B cell (primary cell): ENCODE measurements around the gene IL20RB. TPM values are rescaled to one million over a fixed set of nuclear protein-coding genes. Genes with fewer than 3 reads are reported as not detected.

Experiments
- ATAC-seq: fragments of 200-7000 bp; cut with Tn5 transposase; one replicate; pipeline ENCODE4 v1.10.0; 2021; ENCODE audit warnings: low read depth, mild to moderate bottlenecking, moderate number of reproducible peaks, moderate library complexity
- CTCF ChIA-PET: fragments of 350-600 bp; sonication (Branson Sonifier 250); formaldehyde crosslinking; loops from one replicate; lab custom pipeline; 2021; ENCODE audit warnings: antibody characterized with exemption, inconsistent platforms; lab: Charles Lee
- POLR2A ChIA-PET: fragments of 350-600 bp; sonication (Branson Sonifier 250); formaldehyde crosslinking; loops from one replicate; lab custom pipeline; 2021; ENCODE audit warnings: antibody characterized with exemption; lab: Charles Lee
- DNase-seq: peaks from one replicate; pipeline ENCODE4 v3.0.0; 2013
- H2AFZ ChIP-seq: 2 replicates; pipeline ENCODE4 v1.6.1; 2012; ENCODE audit warnings: mild to moderate bottlenecking, low read depth, low read length; ENCODE audit not compliant: insufficient read depth, poor library complexity, severe bottlenecking
- H3K27ac ChIP-seq, 2 donors: 1 replicate in 1 of 2; 2 replicates in 1 of 2; pipeline ENCODE4 v1.5.1; 2012 to 2013; ENCODE audit warnings: low read length in 2 of 2, mild to moderate bottlenecking in 2 of 2, moderate library complexity in 1 of 2
- H3K27me3 ChIP-seq, 4 experiments: fragments of 200-600 bp in 1 of 4; sonication (generic) in 1 of 4; replicated peaks in 1 of 4; 1 replicate in 2 of 4; 2 replicates in 2 of 4; pipeline versions ENCODE4 v1.6.1 to v1.7.0; 2013 to 2016; ENCODE audit warnings: low read length in 3 of 4, mild to moderate bottlenecking in 2 of 4, mixed read lengths in 1 of 4, moderate library complexity in 1 of 4; ENCODE audit not compliant: insufficient read depth in 4 of 4, control insufficient read depth in 3 of 4; ENCODE audit errors: control extremely low read depth in 1 of 4
- H3K36me3 ChIP-seq, 2 experiments: replicated peaks in 1 of 2; 1 replicate in 1 of 2; 2 replicates in 1 of 2; pipeline versions ENCODE4 v1.6.1 to v1.7.1; 2013; ENCODE audit warnings: low read length in 1 of 2; ENCODE audit not compliant: insufficient read depth in 2 of 2, control insufficient read depth in 1 of 2; ENCODE audit errors: control extremely low read depth in 1 of 2, extremely low read depth in 1 of 2
- H3K4me1 ChIP-seq, 2 donors: fragments of 200-600 bp in 1 of 2; sonication (generic) in 1 of 2; 1 replicate in 1 of 2; 2 replicates in 1 of 2; pipeline versions ENCODE4 v1.5.1 to v1.6.1; 2013 to 2017; ENCODE audit warnings: low read length in 2 of 2; ENCODE audit not compliant: control insufficient read depth in 2 of 2, insufficient read depth in 2 of 2
- H3K4me2 ChIP-seq: replicated peaks from 2 replicates; pipeline ENCODE3; 2012; ENCODE audit warnings: mild to moderate bottlenecking, low read depth, low read length; ENCODE audit not compliant: poor library complexity, severe bottlenecking
- H3K4me3 ChIP-seq, 5 experiments: fragments of 200-600 bp in 1 of 5; sonication (generic) in 1 of 5; 1 replicate in 3 of 5; 2 replicates in 2 of 5; pipeline versions ENCODE4 v1.5.1 to v1.7.0; 2011 to 2016; ENCODE audit warnings: low read length in 4 of 5, mild to moderate bottlenecking in 4 of 5, low read depth in 2 of 5, control low read depth in 1 of 5, moderate library complexity in 1 of 5; ENCODE audit not compliant: insufficient read depth in 1 of 5; ENCODE audit errors: control extremely low read depth in 1 of 5, extremely low read depth in 1 of 5
- H3K79me2 ChIP-seq: fragments of 200-600 bp; sonication (generic); one replicate; pipeline ENCODE4 v1.6.0; 2016; ENCODE audit warnings: low read length; ENCODE audit not compliant: control insufficient read depth, insufficient read depth
- H3K9ac ChIP-seq: fragments of 200-600 bp; sonication (generic); 2 replicates; pipeline ENCODE4 v1.6.1; 2017; ENCODE audit warnings: mild to moderate bottlenecking, low read length, moderate library complexity
- H3K9me3 ChIP-seq, 3 donors: one replicate each; pipeline versions ENCODE4 v1.6.1 to v1.7.1; 2013; ENCODE audit warnings: low read length in 2 of 3; ENCODE audit not compliant: control insufficient read depth in 2 of 3, insufficient read depth in 1 of 3; ENCODE audit errors: control extremely low read depth in 1 of 3
- H4K20me1 ChIP-seq: 2 replicates; pipeline ENCODE4 v1.6.0; 2012; ENCODE audit warnings: mild to moderate bottlenecking, low read length; ENCODE audit not compliant: insufficient read depth, control insufficient read depth, poor library complexity, severe bottlenecking
- H3K27ac Mint-ChIP-seq: one replicate; pipeline ENCODE4 v1.8.0; 2021; ENCODE audit warnings: mixed read lengths
- H3K27me3 Mint-ChIP-seq: one replicate; pipeline ENCODE4 v1.8.0; 2021; ENCODE audit warnings: mixed read lengths
- H3K4me1 Mint-ChIP-seq: one replicate; pipeline ENCODE4 v1.8.0; 2021; ENCODE audit warnings: mixed read lengths
- H3K4me3 Mint-ChIP-seq: one replicate; pipeline ENCODE4 v1.8.0; 2021; ENCODE audit warnings: mixed read lengths
- H3K9me3 Mint-ChIP-seq: one replicate; pipeline ENCODE4 v1.8.0; 2022; ENCODE audit warnings: mixed read lengths; ENCODE audit not compliant: insufficient read depth
- EZH2 ChIP-seq: IDR thresholded peaks from 2 replicates; pipeline ENCODE4 v1.6.1; 2012; ENCODE audit warnings: borderline replicate concordance, low read depth, mild to moderate bottlenecking, moderate library complexity, low read length; ENCODE audit not compliant: insufficient read depth, poor library complexity, severe bottlenecking
- WGBS: methylation state at CpG from one replicate; pipeline ENCODE4 v1.1.5; 2013; ENCODE audit warnings: missing lambda C conversion rate; ENCODE audit not compliant: insufficient coverage; 5-methylcytosine and 5-hydroxymethylcytosine counted together
- intact Hi-C: fragments of 100-400 bp; cut with micrococcal nuclease; formaldehyde crosslinking; loops from one replicate; pipeline ENCODE4 v1.10.0; 2022
- polyA plus RNA-seq: library from polyadenylated mRNA; depleted of rRNA; stranded (reverse); fragments of >200 nt; gene quantifications from 2 replicates; pipeline ENCODE4 v1.2.3, GENCODE V29; 2012
- total RNA-seq, 2 donors: library from RNA; stranded (reverse); fragments of 120-200 nt in 1 of 2; gene quantifications; 1 replicate in 1 of 2; 2 replicates in 1 of 2; pipeline versions ENCODE4 v1.2.3 to v1.2.4, GENCODE V29; 2013 to 2022
- TF ChIP-seq, protein P1 (sequence below): fragments of 200-600 bp; IDR thresholded peaks from one replicate; pipeline ENCODE4 v1.8.0; 2022; ENCODE audit warnings: antibody characterized with exemption, mild to moderate bottlenecking

IL20RB gene
- total and polyA plus RNA-seq, 2 donors (not counting 1 experiment from before 2014, with no cell fraction given): 0.22 to 0.84 TPM

- H3K27ac Mint-ChIP-seq: no peak overlapping the region
- Histone ChIP-seq H3K4me1 (no peaks in the 10 kb centered on the region), H3K36me3 (peaks cover 0 to 2% of the 10 kb centered on the region in 2 experiments), H3K27me3 (no peaks in the 10 kb centered on the region), H3K79me2 (no peaks in the 10 kb centered on the region), H2AFZ (no peak overlapping the region), H3K9ac (no peak overlapping the region), H3K9me3 (no peaks in the 10 kb centered on the region), H3K27ac (no peak overlapping the region), H3K4me3 (no peak overlapping the region), H4K20me1 (no peaks in the 10 kb centered on the region), H3K4me2 (no peak overlapping the region)
- no peaks in the 10 kb centered on the region for H3K27me3 Mint-ChIP-seq
- ChIA-PET POLR2A (interaction anchor here (0.7 kb wide), 1 partner anchor 251 kb away, joined by 9 read pairs; no protein-coding TSS in a partner anchor), CTCF (interaction anchor here (1.4 kb wide), 2 partner anchors 21 to 55 kb away, joined by 3 read pairs; no protein-coding TSS in a partner anchor)
- intact Hi-C loops: no loop called here
- peaks cover 7% of the 10 kb centered on the region for H3K4me1 Mint-ChIP-seq
- WGBS: no CpG with 5 or more reads among the region's 6 CpGs
- no peak overlapping the region for H3K4me3 Mint-ChIP-seq
- no peak for TF ChIP-seq EZH2
- TF ChIP-seq, protein P1, sequence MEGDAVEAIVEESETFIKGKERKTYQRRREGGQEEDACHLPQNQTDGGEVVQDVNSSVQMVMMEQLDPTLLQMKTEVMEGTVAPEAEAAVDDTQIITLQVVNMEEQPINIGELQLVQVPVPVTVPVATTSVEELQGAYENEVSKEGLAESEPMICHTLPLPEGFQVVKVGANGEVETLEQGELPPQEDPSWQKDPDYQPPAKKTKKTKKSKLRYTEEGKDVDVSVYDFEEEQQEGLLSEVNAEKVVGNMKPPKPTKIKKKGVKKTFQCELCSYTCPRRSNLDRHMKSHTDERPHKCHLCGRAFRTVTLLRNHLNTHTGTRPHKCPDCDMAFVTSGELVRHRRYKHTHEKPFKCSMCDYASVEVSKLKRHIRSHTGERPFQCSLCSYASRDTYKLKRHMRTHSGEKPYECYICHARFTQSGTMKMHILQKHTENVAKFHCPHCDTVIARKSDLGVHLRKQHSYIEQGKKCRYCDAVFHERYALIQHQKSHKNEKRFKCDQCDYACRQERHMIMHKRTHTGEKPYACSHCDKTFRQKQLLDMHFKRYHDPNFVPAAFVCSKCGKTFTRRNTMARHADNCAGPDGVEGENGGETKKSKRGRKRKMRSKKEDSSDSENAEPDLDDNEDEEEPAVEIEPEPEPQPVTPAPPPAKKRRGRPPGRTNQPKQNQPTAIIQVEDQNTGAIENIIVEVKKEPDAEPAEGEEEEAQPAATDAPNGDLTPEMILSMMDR: no peak
- H3K9me3 Mint-ChIP-seq: no peaks in the 10 kb centered on the region
- no peak for ATAC-seq
- no peak for DNase-seq
Observed at GRCh38 chr3:136959599-136959998, 1.8 kb downstream of the IL20RB start.

- Mint-ChIP-seq H3K4me1 (no peaks in the 10 kb centered on the region), H3K4me3 (no peak overlapping the region), H3K27me3 (no peaks in the 10 kb centered on the region), H3K27ac (no peak overlapping the region), H3K9me3 (no peaks in the 10 kb centered on the region)
- H3K9ac ChIP-seq: no peak overlapping the region
- no peaks in the 10 kb centered on the region for H3K27me3 ChIP-seq
- POLR2A ChIA-PET: no interaction called here
- no peak overlapping the region for H2AFZ ChIP-seq
- H3K27ac ChIP-seq: no peak overlapping the region
- DNase-seq (no peak), ATAC-seq (no peak)
- WGBS: 93% methylated on average over 2 of the region's 4 CpGs
- intact Hi-C loops: no loop called here
- H3K4me3 ChIP-seq: no peak overlapping the region
- no peak overlapping the region for H3K4me2 ChIP-seq
- no peaks in the 10 kb centered on the region for H4K20me1 ChIP-seq
- no peaks in the 10 kb centered on the region for H3K9me3 ChIP-seq
- no peaks in the 10 kb centered on the region for H3K79me2 ChIP-seq
- CTCF ChIA-PET: no interaction called here
- TF ChIP-seq, protein P1: no peak
- TF ChIP-seq EZH2: no peak
- no peaks in the 10 kb centered on the region for H3K4me1 ChIP-seq
- peaks cover 0 to 2% of the 10 kb centered on the region in 2 experiments for H3K36me3 ChIP-seq
Observed at GRCh38 chr3:136960838-136961836, 3.4 kb downstream of the IL20RB start.
